D341Med (cell line): ENCODE data around the gene COA5.

Experiments used
- DNase-seq: peaks from one replicate; pipeline ENCODE4 v3.0.0; 2012; ENCODE audit warnings: low spot score

The COA5 gene, protein sequence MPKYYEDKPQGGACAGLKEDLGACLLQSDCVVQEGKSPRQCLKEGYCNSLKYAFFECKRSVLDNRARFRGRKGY

DNA sequence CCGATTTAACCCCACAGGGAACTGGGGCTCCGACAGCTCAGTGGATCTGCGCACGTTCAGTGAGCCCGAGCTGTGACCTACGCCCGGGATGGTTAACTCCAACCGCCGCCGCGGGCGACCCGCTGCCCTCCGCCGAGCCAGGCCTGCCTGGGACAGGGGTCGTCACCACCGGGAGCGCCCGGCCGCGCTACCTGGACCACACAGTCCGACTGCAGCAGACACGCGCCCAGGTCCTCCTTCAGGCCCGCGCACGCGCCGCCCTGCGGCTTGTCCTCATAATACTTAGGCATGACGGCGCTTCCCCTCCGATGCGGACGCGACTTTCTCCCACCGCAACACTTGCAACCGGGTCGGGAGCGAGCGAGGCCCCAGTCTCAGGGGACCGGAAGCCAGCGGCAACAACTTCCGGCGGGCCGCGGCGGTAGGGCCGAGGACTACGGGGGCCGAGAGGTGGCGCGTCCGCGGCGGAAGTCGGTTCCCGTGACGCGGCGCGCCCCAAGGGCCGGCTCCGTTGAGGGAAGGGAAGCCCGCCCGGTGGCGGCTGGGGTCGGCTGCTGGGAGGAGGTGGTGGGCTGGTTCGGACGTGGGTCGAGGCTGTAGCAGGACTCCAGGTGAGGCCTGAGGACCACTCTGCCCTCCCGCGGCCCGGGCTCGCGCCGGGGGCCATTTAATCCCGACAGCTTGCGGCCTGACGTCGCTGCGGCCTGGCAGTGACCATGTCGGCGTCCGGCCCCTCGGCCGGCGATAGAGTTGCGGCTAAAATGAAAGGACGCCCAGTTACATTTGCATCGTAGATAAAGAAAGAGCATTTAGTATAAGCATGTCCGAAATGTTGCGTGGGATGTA is at the start of gene COA5, which contains the start of gene UNC50:
COA5 (minus strand) TSS at position 397 of the 846 bp plus-strand sequence; CDS start at position 290, 107 bp downstream.
UNC50 (plus strand) TSS at position 474 of the 846 bp plus-strand sequence. CDS start 1,171 bp downstream, outside the sequence.
- DNase-seq: peak; percentile 96

DNA sequence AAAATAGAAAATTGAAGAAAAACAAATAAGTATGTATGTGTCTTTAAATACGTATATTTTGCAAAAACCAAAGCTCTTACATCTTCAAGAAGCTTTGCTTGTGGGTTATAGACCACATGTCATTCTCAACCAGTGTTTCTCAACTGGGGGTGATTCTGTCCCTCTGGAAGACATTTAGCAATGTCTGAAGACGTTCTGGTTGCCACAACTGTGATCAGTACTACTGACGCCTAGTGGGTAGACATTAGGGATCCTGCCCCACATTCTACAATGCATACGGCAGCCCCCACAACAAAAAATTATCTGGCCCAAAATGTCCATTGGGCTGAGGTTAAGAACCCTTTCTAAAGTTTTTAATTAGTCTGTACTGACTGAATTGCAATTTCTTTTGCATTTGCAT is 48.5 kb upstream of the COA5 start:
- DNase-seq: no peak

DNA sequence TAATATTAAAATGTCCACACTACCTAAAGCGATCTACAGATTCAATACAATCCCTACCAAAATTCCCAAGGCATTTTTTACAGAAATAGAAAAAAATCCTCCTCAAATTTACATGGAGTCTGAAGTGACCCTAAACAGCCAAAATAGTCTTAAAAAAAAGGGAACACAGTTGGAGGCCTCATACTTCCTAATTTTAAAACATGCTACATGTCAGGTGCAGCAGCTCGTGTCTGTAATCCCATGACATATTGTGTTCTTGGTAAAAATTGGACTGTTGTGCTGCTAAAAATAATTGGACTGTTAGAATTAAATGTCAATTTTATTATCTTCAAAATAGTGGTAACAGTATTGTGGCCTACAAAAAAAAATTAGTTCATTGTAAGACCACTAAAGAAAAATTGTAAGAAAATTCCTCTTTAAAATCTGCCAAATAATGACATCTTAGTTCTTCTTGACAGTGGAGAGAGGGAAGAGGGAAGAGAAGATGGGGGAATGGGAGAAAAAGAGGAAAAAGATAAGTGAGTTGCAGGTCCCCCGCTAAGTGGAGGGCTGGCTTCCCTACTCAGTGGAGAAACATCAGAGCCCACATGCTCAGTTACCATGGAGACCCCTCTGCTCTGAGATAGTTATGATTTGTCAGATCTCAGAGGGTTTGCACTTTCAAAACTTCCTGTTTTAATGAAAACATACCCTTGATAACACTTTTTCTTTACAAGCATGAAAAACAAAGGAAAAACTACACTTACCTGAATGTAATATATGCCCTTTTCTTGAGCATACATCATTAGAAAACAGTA is 46.6 kb upstream of the COA5 start:
- no peak for DNase-seq

DNA sequence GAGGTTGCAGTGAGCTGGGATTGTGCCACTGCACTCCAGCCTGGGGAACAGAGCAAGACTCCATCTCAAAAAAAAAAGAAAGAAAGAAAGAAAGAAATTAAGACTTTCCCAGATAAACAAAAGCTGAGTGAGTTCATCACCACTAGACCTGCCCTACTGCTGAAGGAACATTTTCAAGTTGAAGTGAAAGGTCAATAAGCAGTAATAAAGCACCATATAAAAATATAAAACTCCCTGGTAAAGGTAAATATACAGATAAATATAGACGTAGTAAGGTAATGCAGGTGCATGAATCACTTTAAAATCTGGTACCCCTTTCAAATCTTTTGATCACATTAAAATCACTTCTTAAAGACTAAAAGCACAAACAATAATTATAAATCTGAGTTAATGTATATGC is 42.7 kb upstream of the COA5 start:
- DNase-seq: no peak

DNA sequence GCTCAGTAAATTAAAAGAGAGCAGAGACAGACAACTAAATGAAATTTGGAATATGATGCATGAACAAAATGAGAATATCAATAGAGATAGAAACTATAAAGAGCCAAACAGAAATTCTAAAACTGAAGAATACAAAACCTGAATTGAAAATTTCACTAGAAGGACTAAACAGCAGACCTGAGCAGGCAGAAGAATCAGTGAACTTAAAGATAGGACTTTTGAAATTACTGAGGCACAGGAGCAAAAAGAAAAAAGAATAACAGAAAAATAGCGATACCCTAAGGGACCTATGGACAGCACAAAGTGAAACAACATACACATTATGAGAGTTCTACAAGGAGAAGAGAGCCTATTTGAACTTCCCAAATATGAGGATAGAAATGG is 41.7 kb upstream of the COA5 start:
- no peak for DNase-seq

DNA sequence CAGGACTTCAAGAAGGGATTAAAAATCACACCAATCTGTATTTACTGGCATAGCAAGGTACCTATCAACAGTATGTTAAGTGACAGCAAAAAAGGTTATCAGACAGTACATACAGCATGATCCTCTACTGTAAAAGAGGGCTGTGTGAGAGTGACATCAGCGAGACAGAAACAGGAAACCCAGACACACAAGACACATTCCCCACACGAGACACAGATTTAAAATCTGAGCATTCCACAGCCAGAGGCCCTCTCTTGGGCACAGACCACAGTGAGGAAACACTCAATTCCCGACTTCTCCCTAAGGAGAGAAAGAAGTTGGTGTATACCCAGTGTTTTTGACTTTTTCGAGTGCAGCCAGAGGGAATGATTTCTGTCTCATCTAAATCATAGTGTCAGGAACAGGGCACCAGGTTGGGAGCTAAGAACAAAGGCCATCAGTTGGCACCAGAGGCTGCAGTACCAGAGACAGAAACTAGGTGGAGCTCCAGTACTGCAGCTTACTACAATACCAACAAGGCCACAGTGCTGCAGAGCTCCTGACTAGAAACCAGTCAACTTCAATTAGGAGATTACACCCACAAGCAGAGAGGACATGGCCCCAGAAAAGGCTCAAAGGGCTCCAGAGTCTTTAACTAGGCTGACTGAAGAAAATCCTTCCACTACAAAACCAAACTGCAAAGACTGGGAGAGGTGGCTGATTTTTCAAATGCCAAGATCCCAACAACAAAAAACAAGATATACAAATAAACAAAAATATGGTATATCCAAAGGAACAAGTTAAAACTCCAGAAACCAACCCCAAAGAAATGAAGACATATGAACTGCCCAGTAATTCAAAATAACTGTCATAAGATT is 41.1 kb upstream of the COA5 start:
- peak; percentile 70 for DNase-seq

DNA sequence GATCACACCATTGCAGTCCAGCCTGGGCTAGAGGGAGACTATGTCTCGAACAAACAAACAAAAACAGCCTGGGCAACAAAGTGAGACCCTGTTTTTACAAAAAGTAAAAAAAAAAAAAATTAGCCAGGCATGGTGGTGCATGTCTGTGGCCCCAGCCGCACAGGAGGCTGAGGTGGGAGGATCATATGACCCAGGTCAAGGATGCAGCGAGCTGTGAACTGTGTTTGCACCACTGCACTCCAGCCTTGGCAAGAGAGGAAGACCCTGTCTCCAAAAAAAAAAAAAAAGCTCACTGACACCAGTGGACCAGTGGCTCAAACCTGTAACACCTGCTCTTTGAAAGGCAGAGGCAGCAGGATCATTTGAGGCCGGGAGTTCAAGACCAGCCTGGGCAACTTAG is 40.1 kb upstream of the COA5 start:
- DNase-seq: no peak

DNA sequence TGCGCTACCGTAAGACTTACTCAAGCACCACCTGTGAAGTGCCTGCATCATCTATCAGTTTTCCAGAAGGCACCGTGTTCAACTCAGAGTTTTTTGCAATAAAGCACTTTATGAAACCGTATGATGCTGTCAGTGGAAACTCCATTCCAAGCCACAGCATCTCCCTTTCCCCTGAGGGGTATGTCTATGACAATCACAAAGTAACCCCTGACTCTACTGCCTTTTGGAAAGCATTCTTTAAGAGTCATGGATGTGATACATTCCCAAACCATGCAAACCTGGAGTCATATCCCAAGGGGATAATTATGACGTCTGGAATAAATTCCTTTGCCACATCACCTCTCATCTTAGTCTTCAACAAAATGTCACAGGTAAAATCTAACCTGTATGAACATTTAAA is 39.3 kb upstream of the COA5 start:
- DNase-seq: no peak

DNA sequence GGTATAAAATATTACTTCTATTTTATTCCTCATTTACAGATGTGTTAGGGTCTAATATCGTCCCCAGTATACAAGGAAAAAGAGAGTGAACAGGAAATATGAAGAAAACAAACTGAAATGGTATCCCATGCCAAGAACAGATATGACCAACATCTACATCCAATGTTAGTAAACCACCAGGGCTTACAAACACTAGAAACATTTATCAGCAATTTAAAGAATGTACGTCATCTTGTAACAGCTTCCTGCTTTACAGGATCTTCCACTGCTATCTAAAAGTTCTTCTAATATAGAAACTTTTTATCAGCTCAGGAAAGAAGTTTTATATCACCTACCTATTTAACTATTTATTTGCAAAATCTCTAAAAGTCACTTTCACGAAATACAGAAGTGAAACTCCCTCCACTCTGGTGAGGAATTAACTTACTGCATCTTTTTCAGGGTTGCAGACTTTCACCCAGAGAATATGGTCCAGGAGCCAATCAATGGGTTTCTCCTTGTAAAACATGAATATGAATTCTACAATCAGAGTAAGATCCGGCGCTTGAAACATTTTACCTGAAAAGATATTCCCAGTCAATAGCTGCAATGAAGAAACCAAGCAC is 35.3 kb upstream of the COA5 start:
- DNase-seq: no peak

DNA sequence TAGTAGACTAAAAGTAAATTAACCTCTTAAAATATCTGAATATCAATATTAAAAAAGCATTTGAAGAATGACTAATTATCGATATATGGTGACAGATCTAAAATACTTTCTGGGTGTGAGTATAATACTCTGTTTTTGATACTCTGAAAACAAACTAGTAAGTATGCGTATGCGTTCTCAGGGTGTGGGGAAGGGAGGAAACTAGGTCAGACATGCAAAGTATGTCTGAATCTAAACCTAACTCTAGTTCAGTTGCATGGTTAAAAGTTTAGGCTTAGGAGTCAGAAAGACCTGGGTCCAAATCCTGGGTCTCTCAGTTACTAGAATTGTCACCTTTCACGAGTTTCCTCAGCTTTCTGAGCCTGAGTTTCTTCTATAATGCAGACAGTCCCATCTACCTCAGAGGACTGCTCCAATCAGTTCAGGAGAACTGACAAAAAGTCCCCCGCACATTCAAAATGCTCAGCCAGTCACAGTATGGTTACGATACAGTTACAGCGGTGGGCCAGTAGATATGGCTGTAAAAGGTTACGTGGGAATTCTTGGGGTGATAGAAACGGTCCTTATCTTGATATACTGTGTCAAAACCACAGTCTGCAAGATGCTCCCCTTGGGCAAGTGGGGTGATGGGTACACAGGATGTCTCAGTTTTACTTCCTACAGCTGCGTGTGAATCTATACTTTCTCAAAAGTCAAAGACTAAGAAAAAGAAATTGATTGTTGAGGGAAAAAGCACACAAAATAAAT is 29.3 kb upstream of the COA5 start:
- no peak for DNase-seq

DNA sequence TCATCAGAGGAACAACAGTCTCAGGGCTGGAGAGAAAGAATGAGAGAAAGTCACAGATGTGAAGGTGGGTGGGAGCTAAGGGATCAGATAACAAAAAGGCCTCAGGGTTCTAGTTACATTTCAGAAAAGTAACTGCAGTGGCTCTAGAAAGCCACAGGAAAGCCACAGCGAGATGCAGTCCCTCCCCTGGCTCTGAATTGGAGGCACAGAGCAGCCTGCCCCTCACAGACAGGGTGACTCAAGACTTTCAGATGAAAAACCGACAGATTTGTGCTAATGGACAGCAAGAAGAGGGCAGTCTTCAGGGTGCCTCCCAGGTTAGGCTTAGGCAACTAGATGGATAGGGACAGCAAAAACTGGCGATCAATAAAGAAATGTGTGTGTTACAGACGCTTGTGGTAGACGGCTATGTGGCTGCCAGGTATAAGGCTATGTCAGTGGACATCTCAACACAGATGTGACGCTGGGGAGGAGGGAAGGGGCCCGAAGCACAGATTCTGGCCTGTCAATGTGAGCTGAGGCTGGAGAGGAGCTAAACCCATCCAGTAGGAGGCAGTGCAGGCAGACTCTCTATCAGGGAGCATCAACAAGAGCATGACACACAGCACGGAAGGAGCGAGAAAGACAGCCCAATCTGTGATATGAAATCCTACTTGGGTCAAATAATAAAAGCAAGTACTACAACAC is 26.2 kb upstream of the COA5 start:
- DNase-seq: peak; percentile 37

DNA sequence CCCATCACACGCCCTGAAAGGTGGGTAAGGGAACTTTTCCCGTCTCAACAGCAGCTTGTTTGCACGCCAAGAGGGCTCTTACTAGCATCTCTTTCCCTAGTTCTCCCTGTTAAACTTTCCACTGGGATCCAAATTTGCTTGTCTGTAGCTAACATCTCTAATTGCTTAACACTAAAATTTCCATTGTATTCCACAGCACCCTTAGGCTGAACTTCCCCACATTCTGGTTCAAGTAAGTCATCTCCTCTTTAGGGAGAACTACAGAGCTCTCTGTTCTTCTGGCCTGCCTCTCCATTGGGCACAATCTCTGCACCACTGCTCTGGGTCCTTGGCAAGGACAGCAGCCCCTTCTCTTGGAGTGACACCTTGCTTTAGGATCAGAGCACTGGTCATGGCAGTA is 24.0 kb upstream of the COA5 start:
- DNase-seq: no peak

DNA sequence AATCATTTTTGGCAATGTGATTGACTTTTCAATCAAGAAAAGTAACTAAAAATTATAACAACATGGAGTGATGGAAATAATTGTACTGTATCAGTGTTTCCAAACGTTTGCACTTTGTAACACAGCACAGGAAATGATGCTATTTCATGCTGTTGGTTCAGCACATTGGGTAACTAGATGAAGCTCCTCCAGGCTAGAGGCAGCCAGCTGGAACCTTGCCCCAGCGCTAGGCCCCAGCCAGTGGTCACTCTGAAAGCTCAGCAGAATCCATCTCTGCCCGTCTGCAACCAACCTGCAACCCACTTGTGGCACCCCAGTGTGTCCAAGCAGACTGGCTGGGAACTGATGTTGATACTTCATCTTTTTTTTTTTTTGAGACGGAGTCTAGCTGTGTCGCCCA is 15.3 kb upstream of the COA5 start:
- no peak for DNase-seq

DNA sequence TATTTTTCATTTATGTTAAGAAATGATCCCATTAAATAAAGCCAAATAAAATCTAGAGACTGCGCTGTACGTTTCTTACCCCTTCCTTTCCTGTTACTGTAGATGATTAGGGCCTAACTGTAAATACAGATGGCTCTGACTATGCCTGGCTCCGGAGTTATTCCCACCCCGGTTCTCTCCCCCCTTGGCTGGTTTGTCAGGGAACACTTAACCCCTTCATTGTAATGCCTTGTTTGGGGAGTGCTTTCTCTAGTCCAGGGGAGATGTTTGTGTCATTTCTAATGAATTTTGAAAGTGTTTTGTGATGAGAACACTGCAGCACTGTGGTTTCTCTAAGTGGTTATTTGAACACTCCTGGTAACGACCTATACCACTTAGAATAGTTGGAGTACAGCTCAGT is 8.8 kb upstream of the COA5 start:
- DNase-seq: no peak

DNA sequence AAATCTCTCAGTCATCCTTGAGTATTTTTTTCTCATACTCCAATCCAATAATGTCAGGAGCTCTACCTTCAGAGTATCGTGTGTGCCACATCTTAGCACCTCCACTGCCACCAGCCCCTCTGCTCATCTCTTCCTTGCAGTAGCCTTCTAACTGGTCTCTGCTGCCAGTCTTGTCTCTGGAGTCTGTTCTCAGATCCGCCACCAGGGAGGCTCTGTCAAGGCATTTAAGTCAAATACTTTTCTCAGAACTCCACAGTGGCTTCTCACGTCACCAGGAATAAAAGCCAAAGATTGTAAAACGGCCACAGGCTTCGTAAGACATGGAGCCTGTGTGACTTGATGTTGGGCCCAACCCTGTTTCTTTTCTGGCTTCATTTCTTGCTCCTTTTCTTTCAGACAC is 7.2 kb upstream of the COA5 start:
- DNase-seq: no peak

DNA sequence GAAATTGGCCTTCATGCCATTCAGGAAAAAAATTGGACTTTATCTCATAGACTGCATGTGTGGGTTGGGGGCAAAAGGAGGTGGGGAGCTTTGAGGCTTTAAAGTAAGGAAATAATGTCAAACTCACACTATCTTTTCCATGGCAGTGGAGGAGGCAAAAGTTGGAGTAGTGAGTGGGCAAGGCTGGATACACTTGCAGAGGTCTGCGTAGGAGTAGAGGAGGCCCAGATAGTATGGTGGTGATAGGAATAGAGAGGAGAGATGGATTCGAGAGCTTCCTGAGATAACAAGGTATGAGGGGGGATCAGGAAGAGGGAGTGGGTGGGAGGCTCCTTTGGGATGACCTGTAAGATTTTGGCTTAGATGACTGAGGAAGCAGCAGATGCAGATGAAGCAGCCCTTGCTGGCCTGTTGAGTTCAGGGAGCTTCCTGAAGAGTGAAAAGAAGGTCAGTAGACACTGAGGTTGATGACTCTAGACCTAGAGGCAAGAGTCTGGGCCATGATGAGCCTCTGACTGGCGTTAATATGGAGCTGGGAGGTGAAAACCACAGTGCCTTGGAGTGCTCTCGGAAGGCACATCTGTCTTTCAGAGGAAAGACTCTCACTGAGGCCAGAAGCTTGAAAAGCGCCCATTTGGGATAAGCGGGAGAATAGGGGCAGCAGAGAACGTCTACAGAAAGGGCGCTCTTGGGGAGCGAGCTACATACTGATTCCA is 5.9 kb upstream of the COA5 start:
- DNase-seq: no peak

DNA sequence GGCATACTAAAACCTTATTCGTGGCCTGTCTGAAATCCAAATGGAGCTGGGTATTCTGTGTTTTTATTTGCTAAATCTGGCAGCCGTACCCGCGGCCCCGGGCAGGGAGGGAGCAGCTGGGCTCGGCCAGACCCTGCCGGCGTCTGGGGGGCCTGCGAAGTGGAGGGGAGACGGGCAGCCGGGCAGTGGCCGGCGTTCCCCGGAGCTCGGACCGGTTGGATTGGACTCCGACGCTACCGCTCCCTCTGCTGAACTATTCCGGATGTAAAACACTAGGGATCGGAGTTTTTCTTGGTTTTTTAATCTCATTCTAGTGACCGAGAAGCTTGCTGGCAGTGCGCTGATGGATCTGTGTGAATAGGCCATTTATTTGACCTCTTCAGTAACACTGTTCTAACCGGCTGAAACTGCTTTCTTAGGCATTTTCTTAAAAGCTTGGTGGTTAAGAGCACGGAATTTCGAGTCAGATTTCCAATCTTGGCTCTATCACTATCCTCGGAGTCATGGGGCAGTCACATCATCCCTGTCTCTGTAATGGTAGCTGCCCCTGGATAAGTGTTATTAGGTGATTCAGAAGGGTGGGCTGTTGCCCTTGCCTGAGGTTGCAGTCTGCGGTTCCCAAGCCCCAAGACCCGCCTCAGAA is 771 bp upstream of the COA5 start:
- DNase-seq: peak; percentile 44

DNA sequence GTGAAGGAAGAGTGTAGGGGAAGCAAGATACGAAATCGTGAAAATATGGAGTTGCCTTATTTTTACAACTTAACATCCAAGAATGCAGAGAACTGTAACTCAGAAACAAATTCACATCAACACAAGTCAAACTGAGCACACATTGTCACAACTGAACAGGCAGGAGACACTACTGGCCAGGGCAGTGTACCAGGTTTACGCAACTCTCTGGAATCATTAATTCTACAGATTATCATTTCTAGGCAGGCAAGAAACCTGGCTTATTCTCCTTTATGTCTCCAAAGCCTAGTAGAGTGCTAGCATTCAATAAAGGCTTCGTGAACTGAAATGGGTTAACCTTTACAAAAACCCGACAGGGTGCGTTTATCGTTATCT is 584 bp downstream of the COA5 start:
- DNase-seq: no peak

DNA sequence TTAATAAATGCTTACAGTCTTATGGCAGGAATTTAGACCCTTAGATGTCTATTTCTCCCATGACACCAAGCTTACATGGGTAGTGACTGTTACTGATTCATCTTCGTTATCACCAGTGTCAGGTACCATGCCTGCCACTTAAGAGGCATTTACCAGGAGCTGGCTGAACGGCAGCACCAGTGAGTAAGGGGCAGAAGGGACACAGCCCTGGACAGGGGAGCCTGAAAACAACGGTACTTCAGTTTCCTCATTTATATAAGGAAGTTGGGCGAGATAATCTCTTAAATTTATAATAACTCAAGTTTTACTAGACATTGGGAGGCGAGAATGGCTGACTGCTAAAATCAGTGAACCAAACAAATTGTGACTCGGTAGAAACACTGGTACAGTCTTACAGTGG is 1.2 kb downstream of the COA5 start:
- DNase-seq: no peak
